H7 (cell line): ENCODE data around the gene NME7. TPM values are rescaled to one million over a fixed set of nuclear protein-coding genes. Genes with fewer than 3 reads are reported as not detected.
"Not testable (repeated sequence)": the region's sequence is repeated elsewhere in the genome, so short reads cannot be mapped to it uniquely, and the experiment has no call there.

Source experiments
- DNase-seq: peaks from one replicate; pipeline ENCODE4 v3.0.0; 2012
- H3K27me3 ChIP-seq: 2 replicates; pipeline ENCODE4 v1.6.0; 2011; ENCODE audit warnings: mild to moderate bottlenecking, low read length; ENCODE audit not compliant: control insufficient read depth, insufficient read depth
- H3K36me3 ChIP-seq: replicated peaks from 2 replicates; pipeline ENCODE4 v1.5.1; 2011; ENCODE audit warnings: low read length; ENCODE audit not compliant: control insufficient read depth, insufficient read depth
- H3K4me3 ChIP-seq: 2 replicates; pipeline ENCODE4 v1.5.1; 2011; ENCODE audit warnings: low read depth, mild to moderate bottlenecking, control low read depth, low read length, moderate library complexity; ENCODE audit not compliant: insufficient read depth
- total RNA-seq: library from RNA; depleted of rRNA; stranded (reverse); fragments of >200 nt; shearing (Covaris generic); gene quantifications from 2 replicates; pipeline ENCODE4 v1.2.3, GENCODE V29; 2014

NME7 gene
- total RNA-seq, 1 experiment from 2014 or later: 19.1 TPM

DNA sequence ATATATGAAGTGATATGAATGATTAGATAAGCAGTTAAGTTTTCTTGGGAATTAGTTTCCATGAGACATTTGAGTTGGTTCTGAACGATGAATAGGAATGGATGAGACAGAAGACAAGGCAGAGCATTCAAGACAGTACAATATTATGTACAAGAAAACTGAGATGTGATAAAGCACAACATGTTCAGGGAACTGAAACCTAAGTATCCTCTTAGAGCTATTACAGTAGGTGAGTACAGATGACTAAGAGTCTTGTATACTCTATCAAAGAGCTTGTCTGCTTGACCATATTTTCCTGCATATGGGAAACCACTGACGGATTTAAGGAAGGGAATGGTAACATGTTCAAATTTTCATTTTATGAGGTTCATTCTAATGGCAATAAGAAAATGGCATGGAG lies 61.6 kb downstream of the NME7 start:
- no peaks in the 10 kb centered on the region for H3K27me3 ChIP-seq
- no peak overlapping the region for H3K4me3 ChIP-seq
- H3K36me3 ChIP-seq: no peaks in the 10 kb centered on the region
- no peak for DNase-seq

GRCh38 chr1:169305356-169305755 lies 62.2 kb downstream of the NME7 start:
- H3K27me3 ChIP-seq: no peaks in the 10 kb centered on the region
- DNase-seq: no peak
- H3K36me3 ChIP-seq: no peaks in the 10 kb centered on the region
- H3K4me3 ChIP-seq: no peak overlapping the region

DNA sequence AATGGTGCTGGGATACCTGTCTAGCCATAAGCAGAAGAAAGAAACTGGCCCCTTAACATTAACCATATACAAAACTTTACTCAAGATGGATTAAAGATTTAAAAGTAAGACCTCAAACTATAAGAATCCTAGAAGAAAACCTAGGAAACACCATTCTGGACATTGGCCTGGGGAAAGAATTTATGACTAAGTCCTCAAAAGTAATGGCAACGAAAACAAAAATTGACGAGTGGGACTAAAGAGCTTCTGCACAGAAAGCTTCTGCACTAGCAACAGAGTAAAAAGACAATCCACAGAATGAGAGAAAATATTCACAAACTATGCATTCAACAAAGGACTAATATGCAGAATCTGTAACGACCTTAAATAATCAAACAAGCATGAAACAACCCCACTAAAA lies 66.7 kb downstream of the NME7 start:
- H3K4me3 ChIP-seq: no peak overlapping the region
- no peak for DNase-seq
- H3K27me3 ChIP-seq: no peaks in the 10 kb centered on the region
- no peaks in the 10 kb centered on the region for H3K36me3 ChIP-seq

- Histone ChIP-seq H3K4me3 (no peak overlapping the region), H3K36me3 (no peaks in the 10 kb centered on the region), H3K27me3 (no peaks in the 10 kb centered on the region)
- DNase-seq: no peak
Observed at GRCh38 chr1:169298441-169298840, 69.2 kb downstream of the NME7 start.

DNA sequence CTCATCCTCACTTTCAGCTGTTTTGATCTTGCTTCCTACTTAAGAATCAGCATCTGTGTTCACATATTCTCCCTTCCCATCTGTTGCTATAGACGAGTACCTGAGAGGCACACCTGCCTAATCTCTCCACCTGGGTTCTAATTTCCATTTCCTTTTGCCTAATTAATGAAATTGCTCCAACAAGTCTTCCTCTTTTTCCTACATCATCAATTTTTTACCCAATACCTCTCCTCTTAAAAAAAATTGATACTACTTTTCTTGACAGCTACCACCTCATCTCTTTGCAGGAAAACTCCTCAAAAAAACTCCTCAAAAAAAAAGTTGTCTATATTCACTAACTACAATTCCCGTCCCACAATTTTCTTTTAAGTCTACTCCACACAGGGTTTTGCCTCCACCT lies 71.8 kb downstream of the NME7 start:
- no peak for DNase-seq
- Histone ChIP-seq H3K27me3 (no peaks in the 10 kb centered on the region), H3K36me3 (no peaks in the 10 kb centered on the region), H3K4me3 (no peak overlapping the region)

DNA sequence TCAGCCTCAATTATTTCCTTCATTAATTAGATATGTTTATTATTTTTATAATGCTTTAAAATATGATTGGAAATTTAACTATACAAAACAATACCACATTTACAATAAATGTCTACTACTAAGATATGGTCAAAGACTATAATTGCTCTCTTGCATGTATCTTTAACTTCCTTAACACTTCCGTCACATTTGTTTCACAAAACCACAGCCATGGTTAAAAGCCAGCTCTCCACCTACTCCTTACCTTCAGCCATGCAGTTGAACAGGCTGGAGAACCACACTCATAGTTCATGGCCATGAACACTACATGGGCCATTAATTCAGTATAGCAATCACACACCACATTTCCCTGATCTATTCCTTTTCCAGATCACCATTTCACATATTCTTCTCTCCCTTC lies 72.2 kb downstream of the NME7 start:
- DNase-seq: no peak
- Histone ChIP-seq H3K27me3 (no peaks in the 10 kb centered on the region), H3K36me3 (no peaks in the 10 kb centered on the region), H3K4me3 (no peak overlapping the region)

DNA sequence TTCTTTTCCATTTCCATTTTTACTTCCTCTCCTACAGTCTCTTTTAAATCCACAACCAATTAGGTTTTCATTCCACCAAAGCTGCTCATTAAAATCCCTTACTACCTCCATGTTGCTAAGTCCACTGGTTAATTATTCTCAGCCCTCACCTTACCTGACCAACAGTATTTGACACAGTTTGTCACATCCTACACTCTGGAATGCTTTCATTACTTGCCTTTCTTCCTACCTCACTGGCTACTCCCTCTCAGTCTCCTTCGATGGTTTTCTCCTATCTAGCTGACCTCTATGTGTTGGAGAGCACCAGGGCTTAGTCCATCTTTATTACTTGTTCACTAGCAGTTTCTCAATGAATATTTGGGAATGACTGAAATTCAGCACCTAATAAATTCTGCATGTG lies 78.6 kb downstream of the NME7 start:
- H3K27me3 ChIP-seq: no peaks in the 10 kb centered on the region

DNA sequence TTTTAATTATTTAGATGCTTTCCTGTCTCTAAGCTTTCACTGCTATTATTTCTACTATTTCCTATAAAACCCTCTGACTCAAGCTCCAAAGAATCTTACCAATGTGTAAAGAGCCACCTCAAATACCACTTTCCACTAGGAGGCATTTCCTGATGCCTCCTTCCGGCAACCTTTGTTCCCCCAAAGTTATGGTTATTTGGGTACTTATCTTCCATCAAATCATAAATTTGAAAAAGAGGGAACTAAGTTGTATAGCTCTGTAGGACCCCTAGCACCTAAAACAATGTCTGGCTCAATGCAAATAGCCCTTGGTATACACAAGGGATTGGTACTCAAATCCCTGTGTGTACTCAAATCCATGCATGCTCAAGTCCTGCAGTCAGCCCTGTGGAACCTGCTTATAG lies 79.6 kb downstream of the NME7 start:
- no peak for DNase-seq
- no peak overlapping the region for H3K4me3 ChIP-seq
- no peaks in the 10 kb centered on the region for H3K36me3 ChIP-seq
- no peaks in the 10 kb centered on the region for H3K27me3 ChIP-seq

More for the DNA sequence above, 78.6 kb downstream of the NME7 start:
- H3K36me3 ChIP-seq: no peaks in the 10 kb centered on the region
- H3K4me3 ChIP-seq: no peak overlapping the region
- DNase-seq: no peak

DNA sequence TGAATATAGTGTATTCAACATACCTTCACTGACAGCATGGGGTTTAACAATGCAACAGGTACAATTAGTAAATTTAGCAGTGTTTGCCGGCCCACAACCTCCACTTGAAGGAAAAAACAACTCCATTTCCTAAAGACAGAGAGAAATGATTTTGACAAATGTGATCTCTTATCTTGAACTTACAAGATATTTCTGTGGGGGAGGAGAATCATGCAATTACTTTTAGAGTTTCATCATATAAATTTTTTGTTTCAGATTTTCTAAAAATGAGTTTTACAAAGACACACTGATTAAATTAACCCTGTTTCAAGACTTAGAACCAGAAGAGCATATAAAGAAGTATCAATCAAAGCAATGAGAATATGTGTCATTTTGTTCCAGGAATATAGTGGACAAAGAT lies 80.3 kb downstream of the NME7 start:
- Histone ChIP-seq H3K36me3 (no peaks in the 10 kb centered on the region), H3K27me3 (no peaks in the 10 kb centered on the region), H3K4me3 (no peak overlapping the region)
- DNase-seq: no peak

GRCh38 chr1:169281562-169281961 lies 86.0 kb downstream of the NME7 start:
- DNase-seq, H3K36me3 ChIP-seq, H3K4me3 ChIP-seq, H3K27me3 ChIP-seq: not testable (repeated sequence)

- no peaks in the 10 kb centered on the region for H3K36me3 ChIP-seq
- H3K4me3 ChIP-seq: no peak overlapping the region
- no peaks in the 10 kb centered on the region for H3K27me3 ChIP-seq
- peak; percentile 2 for DNase-seq
Observed at GRCh38 chr1:169271098-169271497, 96.5 kb downstream of the NME7 start.

- Histone ChIP-seq H3K27me3 (no peaks in the 10 kb centered on the region), H3K4me3 (no peak overlapping the region), H3K36me3 (no peaks in the 10 kb centered on the region)
- DNase-seq: no peak
Observed at GRCh38 chr1:169266133-169266532, 101.5 kb downstream of the NME7 start.

DNA sequence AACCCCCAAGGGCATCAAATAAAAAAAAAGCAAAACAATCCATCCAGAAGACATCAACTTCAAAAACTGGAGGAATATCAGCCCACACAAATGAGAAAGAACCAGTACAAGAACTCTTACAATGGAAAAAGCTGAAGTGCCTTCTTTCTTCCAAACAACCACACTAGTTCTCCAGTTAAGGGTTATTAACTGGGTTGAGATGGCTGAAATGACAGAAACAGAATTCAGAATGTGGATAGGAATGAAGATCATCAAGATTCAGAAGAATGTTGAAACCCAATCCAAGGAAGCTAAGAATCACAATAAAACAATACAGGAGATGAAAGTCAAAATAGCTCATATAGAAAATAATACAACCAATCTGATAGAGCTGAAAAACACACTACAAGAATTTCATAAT lies 104.5 kb downstream of the NME7 start:
- H3K4me3 ChIP-seq: no peak overlapping the region
- H3K36me3 ChIP-seq: no peaks in the 10 kb centered on the region
- DNase-seq: no peak
- no peaks in the 10 kb centered on the region for H3K27me3 ChIP-seq

- DNase-seq: no peak
- Histone ChIP-seq H3K4me3 (no peak overlapping the region), H3K27me3 (no peaks in the 10 kb centered on the region), H3K36me3 (no peaks in the 10 kb centered on the region)
Observed at GRCh38 chr1:169261884-169262283, 105.7 kb downstream of the NME7 start.

GRCh38 chr1:169260478-169261151 lies 107.0 kb downstream of the NME7 start:
- DNase-seq: no peak
- Histone ChIP-seq H3K27me3 (no peaks in the 10 kb centered on the region), H3K4me3 (no peak overlapping the region), H3K36me3 (no peaks in the 10 kb centered on the region)

GRCh38 chr1:169259816-169260215 lies 107.8 kb downstream of the NME7 start:
- no peak for DNase-seq
- no peaks in the 10 kb centered on the region for H3K36me3 ChIP-seq
- no peak overlapping the region for H3K4me3 ChIP-seq
- H3K27me3 ChIP-seq: no peaks in the 10 kb centered on the region
